ENCODE results near the gene RPS6KA1. TPM values are rescaled to one million over a fixed set of nuclear protein-coding genes. Genes with fewer than 3 reads are reported as not detected.

Gene RPS6KA1
- total RNA-seq, 2 experiments from 2014 or later = 192 to 199 TPM

DNA sequence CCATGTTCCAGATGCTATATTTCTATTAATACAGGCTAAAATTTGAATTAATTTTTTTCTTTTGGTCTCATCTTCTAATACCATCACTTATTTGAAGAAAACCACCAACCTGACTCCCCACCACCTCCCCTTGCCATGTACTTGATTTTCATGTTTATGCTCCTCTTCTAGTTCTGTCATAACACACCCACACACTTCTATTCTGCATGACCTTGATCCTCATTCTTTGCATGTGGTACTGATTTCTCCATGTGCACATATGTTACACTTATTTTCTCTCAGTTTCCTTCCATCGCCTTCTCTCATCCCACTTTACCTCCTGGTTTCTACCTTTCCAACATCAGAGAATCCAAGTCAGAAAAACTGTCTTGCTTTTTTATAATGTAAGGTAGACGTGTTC lies 87.3 kb downstream of the RPS6KA1 start:
- Mint-ChIP-seq H3K27me3 (peaks cover under 1% of the 10 kb centered on the region), H3K36me3 (ENCODE audit: low read depth) (no peaks in the 10 kb centered on the region), H3K27ac (no peak overlapping the region), H3K9me3 (no peaks in the 10 kb centered on the region), H3K4me1 (peaks cover 25% of the 10 kb centered on the region), H3K4me3 (no peak overlapping the region)
- ChIA-PET POLR2A (no interaction called here), CTCF (interaction anchor here (1.1 to 1.5 kb wide), 3 partner anchors 15 to 172 kb away, joined by 3 to 4 read pairs (median 4); partner anchors contain the start of gene PIGV)
- DNase-seq = no peak

DNA sequence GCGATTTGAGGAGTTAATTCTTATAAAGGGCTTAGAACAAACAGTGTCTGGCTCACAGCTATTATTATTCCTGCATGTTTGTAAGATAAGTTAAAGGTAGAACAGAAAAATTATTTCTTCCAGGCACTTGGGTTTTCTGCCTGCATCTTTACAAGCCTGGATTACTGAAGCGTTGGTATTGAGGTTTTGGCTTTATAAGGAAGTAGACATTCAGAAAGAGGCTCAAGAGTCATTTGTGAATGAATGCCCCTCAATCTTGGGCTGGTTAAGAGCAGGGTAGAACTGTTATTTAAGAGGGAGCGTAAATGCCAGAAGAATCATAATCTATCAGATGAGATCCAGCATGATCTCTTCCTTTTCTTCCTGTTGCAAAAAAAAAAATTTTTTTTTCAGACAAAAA lies 89.0 kb downstream of the RPS6KA1 start:
- H3K4me1 Mint-ChIP-seq = peaks cover 29% of the 10 kb centered on the region
- no peak overlapping the region for H3K27ac Mint-ChIP-seq
- CTCF ChIA-PET = interaction anchor here (1.4 kb wide), 1 partner anchor 16 kb away, joined by 3 read pairs; no protein-coding TSS in a partner anchor
- no peaks in the 10 kb centered on the region for H3K36me3 Mint-ChIP-seq (ENCODE audit: low read depth)
- no peaks in the 10 kb centered on the region for H3K27me3 Mint-ChIP-seq
- H3K4me3 Mint-ChIP-seq = no peak overlapping the region
- no peak for DNase-seq
- H3K9me3 Mint-ChIP-seq = no peaks in the 10 kb centered on the region
- POLR2A ChIA-PET = no interaction called here

Small RNA genes within 50 kb of the gene (microRNA-seq; reads per million reads assigned to microRNA genes)
- gene MIR1976 (ENCODE audit: borderline microRNAs expressed, borderline replicate concordance) = 9.9 reads per million, percentile 40 among the genes with 10 or more reads in this experiment

Other genes starting within 250 kb of the RPS6KA1 start
- 100 to 1,000 TPM; 606 to 707 TPM for gene SH3BGRL3, start 249.7 kb upstream of the RPS6KA1 start, total RNA-seq
- 10 to 100 TPM; 48.6 to 51.3 TPM for gene UBXN11, start 223.1 kb upstream of the RPS6KA1 start, total RNA-seq
- gene CD52, start 211.8 kb upstream of the RPS6KA1 start, total RNA-seq = 1,000 to 10,000 TPM; 1,663 to 1,924 TPM
- gene CRYBG2, start 175.6 kb upstream of the RPS6KA1 start, total RNA-seq = 1 to 10 TPM; 2.2 to 2.6 TPM
- under 1 TPM in 1 of 2 experiments, not detected in 1; 0.17 TPM for gene ZNF683, start 157.0 kb upstream of the RPS6KA1 start, total RNA-seq
- gene LIN28A, start 118.9 kb upstream of the RPS6KA1 start, total RNA-seq = not detected
- gene DHDDS, start 97.4 kb upstream of the RPS6KA1 start, total RNA-seq = 10 to 100 TPM; 49.1 to 55.3 TPM
- gene HMGN2, start 57.3 kb upstream of the RPS6KA1 start, total RNA-seq = 1,000 to 10,000 TPM; 1,241 to 1,307 TPM
- gene ARID1A, start 166.3 kb downstream of the RPS6KA1 start, total RNA-seq = 100 to 1,000 TPM; 120 TPM

Data from activated CD4-positive, alpha-beta T cell treated with anti-CD3 and anti-CD28 coated beads, Interleukin-2, amount 10 ng/mL, durations not matched to agents 7 days and 5 days (primary cell).